Fibroblast of skin of right quadriceps (primary cell): ENCODE results near the gene GAS5.
"Not testable (repeated sequence)": the region's sequence is repeated elsewhere in the genome, so short reads cannot be mapped to it uniquely, and the experiment has no call there.

Source experiments
- DNase-seq: peaks from one replicate; pipeline ENCODE4 v3.0.0-alpha.2; 2013

Gene GAS5

DNA sequence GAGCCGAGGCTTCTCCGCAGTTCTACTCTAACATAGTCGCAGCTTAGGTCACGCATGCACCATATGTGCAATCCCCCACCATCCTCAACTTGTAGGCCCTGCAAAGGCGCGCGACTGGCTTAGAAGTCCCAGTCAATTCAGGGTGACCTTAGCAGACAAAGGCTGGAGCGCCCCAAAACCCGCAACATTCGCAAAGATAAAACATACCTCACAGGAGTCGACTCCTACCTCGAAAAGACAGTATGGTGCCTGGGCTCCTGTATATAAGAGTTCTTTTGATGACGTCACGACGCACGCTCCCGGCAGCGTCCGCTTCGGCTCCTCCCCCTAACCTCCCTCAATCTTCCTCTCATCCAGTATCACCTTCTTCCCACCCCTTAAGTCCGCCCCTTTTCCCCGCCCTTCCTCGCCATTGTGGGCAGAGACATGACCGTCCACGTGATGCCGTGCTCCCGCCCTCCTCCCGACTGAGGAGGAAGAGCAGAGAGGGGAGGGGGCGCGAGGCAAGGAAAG lies at the start of gene GAS5:
Gene GAS5 (minus strand): TSS at position 237 of the 513 bp plus-strand sequence.
- peak; percentile 100 for DNase-seq

DNA sequence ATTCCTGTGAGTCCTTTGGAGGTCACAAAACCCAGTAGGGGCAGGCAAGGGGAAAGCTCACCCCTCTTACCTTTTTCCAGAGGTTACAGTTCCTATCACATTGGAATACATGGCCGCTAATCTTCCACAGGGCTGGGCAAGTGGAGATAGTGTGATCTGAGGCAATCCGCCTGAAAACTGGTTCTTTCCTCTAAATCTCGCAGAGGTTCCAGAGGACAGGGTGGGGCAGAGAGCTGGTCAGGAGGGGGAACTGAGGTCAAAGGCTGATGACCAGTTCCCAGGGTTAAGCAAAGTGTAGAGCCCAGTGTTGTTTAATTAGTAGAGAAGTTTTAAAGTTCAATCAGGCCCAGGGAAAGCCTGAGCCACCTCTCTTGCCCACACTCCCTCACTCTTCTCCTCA lies 49.4 kb upstream of the GAS5 start, which contains the start of gene SERPINC1:
Gene SERPINC1 (minus strand): TSS at position 179 of the 400 bp plus-strand sequence. CDS start 68 bp downstream, at position 111.
- no peak for DNase-seq

DNA sequence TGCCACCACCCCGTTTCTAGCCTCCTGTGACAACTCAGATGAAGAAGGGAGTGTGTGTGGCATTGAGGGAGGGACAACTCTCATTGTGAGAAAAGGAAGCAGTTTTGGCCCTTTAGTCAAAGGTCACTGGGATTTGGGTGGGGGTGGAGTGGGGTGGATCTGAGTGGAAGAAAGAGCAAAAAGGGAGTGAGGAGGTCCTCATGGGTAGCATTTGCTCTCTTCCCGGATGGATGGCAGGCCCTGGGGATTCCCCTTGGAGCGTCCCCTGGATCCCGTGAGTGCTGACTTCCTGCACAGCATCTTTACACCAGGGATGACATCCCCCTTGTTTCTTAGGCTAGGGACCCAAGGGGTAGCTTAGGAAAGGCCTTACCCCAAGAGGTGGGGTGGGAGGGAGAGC lies 48.9 kb upstream of the GAS5 start:
- DNase-seq: no peak

DNA sequence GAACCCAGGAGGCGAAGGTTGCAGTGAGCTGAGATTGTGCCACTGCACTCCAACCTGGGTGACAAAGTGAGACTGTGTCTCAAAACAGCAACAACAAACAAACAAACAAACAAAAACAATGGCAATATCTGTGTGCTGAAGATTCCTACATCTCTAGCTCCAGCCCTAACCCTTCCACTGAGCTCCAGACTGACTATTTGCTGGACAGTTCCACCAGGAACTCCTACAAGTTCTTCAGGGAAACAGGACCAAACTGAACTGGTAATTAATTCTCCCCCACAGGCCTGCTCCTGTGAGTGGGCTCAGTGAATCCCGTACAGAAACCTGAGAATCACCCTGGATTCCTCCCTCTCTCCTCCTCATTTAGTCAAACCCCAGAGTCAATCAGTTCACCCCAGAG lies 47.8 kb upstream of the GAS5 start:
- DNase-seq: no peak

DNA sequence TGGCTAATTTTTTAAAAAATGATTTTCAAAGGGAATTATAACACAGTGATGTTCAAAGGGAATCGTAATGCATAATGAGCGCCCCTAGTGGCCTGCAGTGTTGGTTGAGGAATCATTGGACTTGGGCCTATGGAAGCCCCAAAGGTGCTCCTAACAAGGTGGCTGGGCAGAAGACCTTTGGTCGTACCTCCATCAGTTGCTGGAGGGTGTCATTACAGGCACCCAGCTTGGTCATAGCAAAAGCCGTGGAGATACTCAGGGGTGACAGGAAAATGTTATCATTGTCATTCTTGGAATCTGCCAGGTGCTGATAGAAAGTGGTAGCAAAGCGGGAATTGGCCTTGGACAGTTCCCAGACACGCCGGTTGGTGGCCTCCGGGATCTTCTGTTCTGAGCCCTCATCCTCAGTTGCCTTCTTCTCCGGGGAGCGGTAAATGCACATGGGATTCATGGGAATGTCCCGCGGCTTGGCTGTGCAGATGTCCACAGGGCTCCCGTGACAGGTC lies 46.6 kb upstream of the GAS5 start:
- DNase-seq: peak; percentile 3

DNA sequence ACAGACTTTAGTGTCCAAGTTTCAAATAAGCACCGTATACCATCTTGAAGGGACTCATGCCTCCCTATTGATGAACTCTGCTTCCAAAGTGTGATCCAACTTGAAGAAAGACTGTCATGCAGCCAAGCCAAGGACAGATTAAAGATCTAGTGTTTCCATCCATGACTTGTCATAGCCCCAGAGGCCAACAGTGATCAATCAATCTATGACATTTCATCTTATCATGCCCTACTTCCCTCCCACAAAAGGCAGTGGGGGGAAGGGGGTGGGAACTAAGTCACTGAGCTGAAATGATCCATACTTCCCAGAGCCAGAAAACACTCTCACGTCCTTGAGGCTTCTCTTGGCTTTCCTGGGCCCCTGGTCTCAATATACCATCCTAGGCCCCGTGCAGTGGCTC lies 45.3 kb upstream of the GAS5 start:
- DNase-seq: no peak

DNA sequence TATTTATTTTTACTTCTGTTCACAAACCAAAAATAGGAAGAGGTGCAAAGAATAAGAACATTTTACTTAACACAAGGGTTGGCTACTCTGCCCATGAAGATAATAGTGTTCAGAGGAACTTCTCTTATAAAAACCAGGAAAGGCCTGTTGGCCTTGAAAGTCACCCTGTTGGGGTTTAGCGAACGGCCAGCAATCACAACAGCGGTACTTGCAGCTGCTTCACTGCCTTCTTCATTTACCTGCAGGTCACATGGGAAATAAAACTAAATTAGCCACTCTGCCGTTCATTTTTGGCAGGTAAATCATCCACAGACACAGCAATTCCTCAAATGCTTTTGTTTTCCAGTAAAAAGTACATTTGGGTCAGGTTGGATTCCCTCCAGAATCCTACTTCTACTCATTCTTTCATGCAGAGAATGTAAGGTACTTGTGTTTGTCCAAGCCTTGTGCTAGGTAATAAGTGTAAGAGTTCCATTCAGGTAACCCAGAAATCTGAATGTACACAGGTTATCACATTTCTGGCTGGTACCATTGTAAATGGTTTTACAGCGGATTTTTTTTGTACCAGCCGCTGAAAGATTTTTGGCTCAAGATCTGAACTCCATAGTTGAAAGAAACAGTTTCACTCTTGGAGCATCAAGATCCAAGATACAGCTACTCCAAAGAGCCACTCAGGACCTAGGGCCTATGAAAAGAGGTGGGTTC lies 36.2 kb upstream of the GAS5 start:
- DNase-seq: no peak

DNA sequence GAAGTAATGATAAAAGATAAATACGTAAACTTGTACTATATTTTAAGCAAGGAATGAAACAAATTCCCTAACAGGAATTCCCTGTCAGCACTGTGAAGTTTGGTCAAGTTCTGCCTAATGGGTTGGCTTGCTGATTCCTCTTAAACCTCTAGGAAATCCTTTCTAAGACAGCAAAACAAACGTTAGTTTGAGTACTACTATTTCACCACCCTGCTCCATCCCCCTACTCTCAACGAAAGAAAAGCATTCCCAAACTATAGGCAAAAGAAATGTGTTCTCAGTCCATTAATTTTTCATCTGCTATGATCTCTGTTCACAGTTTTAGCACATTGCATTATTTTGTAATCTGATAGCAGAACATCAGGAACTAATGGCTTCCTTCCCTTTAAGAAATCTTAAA lies 33.2 kb upstream of the GAS5 start:
- no peak for DNase-seq

DNA sequence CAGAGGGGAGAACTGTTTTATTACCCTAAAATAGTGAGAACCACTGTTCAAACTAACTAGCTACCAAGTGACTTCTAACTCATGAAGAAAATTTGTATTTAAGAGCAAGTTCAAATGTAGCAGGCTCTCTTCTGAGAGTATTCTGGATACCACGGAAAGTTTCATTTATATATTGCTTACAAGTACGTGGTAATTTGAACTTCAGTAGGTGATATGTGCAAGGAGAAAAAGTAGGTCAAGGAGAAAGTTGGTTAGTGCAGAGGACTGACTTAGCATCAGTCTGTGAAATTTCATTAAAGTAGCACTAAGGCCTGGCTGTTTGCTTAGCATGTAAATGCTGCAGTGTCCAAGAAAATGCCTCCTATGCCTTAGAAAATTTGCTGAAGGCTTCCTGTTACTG lies 32.6 kb upstream of the GAS5 start:
- no peak for DNase-seq

DNA sequence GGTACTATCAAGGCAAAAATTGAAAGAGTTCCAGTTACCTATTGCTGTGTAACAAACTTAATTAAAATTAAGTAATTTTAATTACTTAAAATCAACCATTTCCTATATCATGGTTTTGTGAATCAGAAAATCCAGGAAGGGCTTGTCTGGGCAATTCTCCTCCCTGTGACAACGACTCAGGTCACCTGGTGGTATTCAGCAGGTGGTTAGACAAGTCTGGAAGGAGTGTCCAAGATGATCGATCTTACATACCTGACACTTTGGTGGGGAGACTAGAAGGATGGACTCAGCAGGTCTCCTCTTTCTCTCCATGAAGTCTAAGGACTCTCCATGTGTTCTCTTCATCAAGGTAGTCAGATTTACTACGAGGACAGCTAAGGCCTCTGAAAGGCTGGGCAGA lies 26.4 kb upstream of the GAS5 start:
- no peak for DNase-seq

DNA sequence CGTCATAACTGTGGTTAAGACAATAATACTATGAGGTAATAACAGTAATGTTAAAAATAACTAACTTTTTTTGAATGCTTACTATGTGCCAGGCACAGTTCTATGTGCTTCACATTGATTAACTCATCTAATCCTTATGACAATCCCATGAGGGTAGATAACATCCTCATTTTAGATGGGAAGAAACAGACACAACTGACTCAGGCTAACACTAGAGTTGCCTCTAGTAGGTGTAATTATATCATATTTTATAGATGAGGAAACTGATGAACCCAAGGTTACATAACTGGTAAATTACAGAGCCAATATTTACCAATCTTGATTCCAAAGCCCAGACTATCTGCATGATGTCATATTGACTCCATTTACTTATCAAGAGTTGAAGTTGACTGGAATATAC lies 25.8 kb upstream of the GAS5 start:
- no peak for DNase-seq

DNA sequence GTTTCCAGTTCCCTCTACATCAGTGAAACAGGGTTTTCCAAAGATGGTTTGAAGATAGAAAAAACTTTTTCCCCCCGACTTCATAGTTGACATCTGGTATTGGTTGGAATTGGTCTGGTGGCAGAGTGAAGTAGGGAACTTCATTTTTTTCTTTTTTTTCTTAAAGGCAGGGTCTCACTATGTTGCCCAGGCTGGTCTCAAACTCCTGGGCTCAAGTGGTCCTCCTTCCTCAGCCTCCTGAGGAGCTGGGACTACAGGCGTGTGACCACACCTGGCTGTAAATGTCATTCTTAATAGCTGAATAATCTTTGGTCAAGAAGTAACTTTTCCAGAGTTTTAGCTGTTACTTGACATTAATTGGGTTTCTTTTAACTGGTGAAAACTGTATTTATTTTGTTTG lies 22.1 kb upstream of the GAS5 start:
- DNase-seq: no peak

DNA sequence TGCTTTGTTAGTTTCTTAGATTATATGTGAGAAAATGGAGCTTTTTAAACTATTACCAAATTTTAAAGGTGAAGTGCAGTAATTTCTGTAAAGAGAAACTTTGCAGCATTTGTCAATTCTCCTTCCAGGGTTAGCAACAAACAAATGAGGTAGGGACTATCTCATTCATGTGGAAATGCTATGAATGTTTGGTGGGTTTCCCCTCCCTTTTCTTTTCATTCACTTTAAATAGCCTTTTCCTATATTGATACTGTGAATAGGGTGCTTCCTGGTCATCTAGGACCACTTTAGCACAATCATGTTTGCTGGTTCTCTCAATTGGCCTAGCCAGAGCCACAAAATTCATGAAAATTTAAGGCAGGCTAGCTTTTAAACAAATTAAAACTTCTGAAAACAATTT lies 21.0 kb upstream of the GAS5 start:
- DNase-seq: no peak

DNA sequence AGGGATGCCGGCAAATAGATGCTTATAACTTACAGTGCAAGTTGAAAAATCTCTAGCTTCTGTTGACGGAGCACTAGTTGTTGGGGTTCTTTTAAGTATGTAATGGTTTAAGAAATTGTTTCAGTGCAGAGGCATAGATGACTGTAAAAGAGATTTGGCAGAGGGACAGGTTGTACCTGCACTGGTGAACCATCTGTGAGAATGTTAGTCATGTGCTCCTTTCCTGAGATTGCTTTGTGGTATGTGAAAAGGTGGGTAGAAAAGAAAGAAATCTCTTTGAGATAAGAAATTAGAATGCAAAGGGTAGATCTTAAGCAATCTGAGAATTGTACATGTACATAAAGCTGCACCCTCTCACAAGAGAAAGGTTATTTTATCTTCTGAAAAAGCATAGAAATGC lies 19.8 kb upstream of the GAS5 start:
- DNase-seq: no peak

DNA sequence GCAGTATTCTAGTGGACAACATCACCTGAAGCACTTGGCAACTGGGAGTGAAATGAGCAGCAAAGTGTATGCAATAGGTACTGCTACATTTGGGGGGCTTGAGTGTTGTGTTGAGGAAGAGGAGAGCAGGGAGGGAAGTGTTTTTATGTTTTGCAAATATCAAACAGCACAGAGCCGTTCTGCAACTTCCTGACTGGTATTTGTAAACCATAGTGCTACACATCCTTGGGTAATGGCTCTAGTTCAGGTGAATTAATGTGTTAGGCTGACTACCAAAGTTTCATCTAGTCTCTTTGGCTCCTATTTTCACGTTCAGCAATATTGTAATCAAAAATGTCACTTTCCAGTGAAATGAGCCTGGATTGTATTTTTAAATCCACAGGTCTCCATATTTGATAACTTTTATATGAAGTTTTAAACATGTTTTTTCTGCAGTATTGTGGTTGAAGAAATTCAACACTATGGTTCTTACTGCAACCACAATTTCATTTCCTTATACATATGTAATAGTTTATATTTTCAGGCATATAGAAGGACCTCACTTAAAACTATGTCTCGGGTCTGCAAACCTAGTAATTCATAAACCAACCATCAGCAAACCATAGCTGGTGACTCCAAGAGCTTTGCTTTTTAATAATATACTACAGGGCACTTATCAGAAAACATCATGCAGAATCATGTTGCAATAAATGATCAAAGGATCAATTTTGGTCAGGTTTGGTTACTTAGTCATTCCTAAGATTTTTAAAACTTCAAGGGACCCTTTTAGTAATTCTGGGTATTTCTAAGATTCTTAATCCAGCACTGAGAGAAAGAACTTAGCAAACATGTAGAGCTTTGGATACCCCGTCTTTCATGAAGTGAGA lies 19.2 kb upstream of the GAS5 start:
- DNase-seq: no peak

DNA sequence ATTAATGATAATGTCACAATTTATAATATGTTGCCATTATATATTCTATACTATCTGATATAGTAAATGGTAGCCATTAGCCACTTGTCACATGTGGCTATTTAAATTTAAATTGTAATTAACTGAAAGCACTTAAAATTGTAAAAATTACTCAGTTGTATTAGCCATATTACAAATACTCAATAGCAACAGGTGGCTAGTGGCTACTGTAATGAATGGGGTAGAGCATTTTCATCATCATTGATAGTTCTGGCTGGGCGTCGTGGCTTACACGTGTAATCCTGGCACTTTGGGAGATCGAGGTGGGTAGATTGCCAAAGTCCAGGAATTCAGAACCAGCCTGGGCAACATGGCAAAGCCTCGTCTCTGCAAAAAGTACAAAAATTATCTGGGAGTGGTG lies 16.9 kb upstream of the GAS5 start:
- DNase-seq: no peak

DNA sequence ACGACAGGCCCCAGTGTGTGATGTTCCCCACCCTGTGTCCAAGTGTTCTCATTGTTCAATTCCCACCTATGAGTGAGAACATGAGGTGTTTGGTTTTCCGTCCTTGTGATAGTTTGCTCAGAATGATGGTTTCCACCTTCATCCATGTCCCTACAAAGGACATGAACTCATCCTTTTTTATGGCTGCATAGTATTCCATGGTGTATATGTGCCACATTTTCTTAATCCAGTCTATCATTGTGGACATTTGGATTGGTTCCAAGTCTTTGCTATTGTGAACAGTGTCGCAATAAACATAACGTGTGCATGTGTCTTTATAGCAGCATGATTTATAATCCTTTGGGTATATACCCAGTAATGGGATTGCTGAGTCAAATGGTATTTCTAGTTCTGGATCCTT lies 13.3 kb upstream of the GAS5 start:
- not testable (repeated sequence) for DNase-seq

DNA sequence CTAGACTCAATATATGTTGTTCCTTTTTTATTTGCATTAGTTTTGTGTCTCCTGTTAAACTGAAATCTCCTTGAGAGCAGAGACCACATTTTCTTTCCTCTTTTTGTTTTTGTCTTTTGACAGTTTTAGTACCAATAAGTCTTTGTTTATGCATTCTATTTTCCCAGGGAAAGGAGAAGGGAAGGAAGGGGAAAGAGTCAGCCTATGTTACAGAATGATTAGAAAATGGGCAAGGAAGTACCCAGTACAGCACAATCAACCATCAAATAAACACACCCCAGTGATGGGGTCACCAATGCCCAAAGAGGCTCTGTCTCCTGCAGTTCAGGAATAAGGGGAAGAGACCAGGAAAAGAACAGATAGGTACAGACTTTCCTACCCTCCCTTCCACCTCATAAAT lies 10.5 kb upstream of the GAS5 start:
- no peak for DNase-seq

DNA sequence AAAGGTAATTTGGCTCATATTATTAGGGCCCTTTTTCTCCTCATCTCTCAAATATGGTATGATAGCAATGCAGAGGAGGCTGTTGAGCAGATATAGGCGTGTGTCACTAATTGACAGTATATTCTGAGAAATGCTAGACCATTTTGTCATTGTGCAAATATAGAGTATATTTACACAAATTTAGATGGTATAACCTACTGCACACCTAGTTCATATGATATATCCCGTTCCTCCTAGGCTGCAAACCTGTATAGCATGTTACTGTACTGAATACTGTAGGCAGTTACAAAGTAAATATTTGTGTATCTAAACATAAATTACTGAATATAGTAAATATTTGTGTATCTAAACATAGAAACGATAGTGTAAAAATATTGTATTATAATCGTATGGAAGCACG lies 8.9 kb upstream of the GAS5 start:
- no peak for DNase-seq

DNA sequence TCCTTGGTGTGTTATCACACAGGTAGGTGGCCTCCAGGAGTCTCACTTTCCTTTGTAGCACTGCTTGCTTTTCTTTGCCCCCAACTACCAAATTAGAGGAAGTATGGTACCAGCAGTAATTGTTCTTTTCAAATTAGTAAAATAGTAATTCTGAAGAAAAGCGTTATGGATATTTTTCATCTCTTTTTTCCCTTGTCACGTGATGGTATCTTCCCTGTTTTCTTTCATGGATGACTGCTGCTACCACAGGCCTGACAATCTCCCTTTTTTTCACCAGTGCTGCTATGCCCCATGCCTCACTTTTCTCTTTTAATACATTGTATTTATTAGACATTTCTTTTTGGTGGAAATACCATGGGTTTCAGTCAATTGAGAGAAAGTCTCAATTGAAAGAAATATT lies 3.7 kb upstream of the GAS5 start:
- no peak for DNase-seq

DNA sequence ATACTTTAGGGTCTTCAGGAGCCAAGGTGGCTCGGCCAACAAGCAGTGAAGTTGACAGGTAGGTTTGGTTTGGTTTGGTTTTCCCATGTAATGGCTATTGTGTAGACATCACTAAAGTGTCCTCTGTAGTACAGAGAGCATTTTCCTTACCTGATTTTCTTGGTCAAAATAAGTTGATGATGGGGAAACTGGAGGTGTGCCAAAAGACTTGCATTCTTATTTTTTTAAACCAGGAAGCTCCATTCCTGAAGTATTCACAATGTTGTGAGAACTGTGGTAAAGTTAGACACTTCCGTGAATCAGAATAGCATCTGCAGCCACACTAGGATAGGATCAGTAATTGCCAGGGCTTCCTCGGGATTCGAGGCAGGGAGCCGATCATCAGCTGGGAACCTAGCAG lies 3.3 kb upstream of the GAS5 start:
- no peak for DNase-seq

DNA sequence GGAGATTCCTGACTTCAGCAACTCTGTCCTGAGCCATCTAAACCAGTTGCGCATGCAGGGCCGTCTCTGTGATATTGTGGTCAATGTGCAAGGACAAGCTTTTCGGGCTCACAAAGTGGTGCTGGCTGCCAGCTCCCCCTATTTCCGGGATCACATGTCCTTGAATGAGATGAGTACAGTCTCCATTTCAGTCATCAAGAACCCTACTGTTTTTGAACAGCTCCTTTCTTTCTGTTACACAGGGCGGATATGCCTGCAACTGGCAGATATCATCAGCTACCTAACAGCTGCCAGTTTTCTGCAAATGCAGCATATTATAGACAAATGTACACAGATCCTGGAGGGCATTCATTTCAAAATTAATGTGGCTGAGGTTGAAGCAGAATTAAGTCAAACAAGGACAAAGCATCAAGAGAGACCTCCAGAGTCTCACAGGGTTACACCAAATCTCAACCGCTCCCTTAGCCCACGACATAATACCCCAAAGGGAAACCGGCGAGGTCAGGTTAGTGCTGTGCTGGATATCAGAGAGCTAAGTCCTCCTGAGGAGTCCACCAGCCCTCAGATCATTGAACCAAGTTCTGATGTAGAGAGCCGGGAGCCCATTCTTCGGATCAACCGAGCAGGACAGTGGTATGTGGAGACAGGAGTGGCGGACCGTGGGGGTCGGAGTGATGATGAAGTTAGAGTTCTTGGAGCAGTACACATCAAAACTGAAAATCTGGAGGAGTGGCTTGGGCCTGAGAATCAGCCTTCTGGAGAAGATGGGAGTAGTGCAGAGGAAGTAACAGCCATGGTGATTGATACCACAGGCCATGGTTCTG lies 2.7 kb upstream of the GAS5 start:
- no peak for DNase-seq

DNA sequence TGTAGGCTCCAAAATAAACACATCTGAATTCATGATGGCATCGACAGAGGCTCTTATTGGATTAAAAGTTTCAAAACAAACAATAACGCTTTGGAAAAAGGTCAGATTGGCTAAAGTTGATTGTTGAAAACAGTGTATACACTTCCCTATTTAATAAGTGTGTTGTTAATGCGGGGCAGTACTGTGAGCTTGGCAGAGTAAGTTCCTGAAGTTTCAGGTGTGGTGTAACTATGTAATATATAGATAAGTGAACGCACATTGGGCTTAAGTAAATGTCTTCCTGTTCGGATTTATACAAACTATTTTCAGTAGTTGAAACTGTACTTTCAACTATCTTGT lies 1.2 kb upstream of the GAS5 start:
- no peak for DNase-seq
